Panc1 (cell line): ENCODE measurements around the gene ZDHHC8. TPM values are rescaled to one million over a fixed set of nuclear protein-coding genes. Genes with fewer than 3 reads are reported as not detected.

Experiments used
- ATAC-seq: fragments of 200-7000 bp; cut with Tn5 transposase; 2 replicates; pipeline ENCODE4 v1.9.1; 2020; ENCODE audit warnings: mild to moderate bottlenecking, moderate library complexity
- BruUV-seq: library from RNA; stranded (reverse); fragments of 400-500 nt; replicated peaks from 2 replicates; lab custom pipeline; 2021; lab: Mats Ljungman, UMichigan
- CTCF ChIA-PET: fragments of 300-600 bp; sonication (Branson Sonifier 250); formaldehyde crosslinking; loops from one replicate; lab custom pipeline; 2022; ENCODE audit warnings: antibody characterized with exemption; lab: Charles Lee
- POLR2A ChIA-PET: fragments of 300-600 bp; sonication (Branson Sonifier 250); formaldehyde crosslinking; loops from one replicate; lab custom pipeline; 2022; ENCODE audit warnings: antibody characterized with exemption; lab: Charles Lee
- DNase-seq: peaks from one replicate; pipeline ENCODE4 v3.0.0-alpha.2; 2010; ENCODE audit warnings: low read depth, low spot score
- H3K27ac ChIP-seq: 2 replicates; pipeline ENCODE4 v1.5.1; 2011; ENCODE audit warnings: mild to moderate bottlenecking, low read length, inconsistent platforms
- H3K27me3 ChIP-seq: fragments of 200-500 bp; sonication (Bioruptor generic); 2 replicates; pipeline ENCODE4 v1.6.0; 2014; ENCODE audit warnings: low read length, inconsistent platforms; ENCODE audit not compliant: control insufficient read depth, insufficient read depth
- H3K36me3 ChIP-seq: fragments of 200-500 bp; sonication (Bioruptor generic); 2 replicates; pipeline ENCODE4 v1.5.1; 2014; ENCODE audit warnings: inconsistent platforms, mild to moderate bottlenecking, low read length, moderate library complexity; ENCODE audit not compliant: control insufficient read depth, insufficient read depth
- H3K4me1 ChIP-seq: 2 replicates; pipeline ENCODE4 v1.5.1; 2011; ENCODE audit warnings: inconsistent platforms, mild to moderate bottlenecking, low read length, moderate library complexity; ENCODE audit not compliant: control insufficient read depth, insufficient read depth
- H3K4me3 ChIP-seq, 2 experiments: 2 replicates each; pipeline ENCODE4 v1.5.1; 2011 to 2012; ENCODE audit warnings: low read depth in 2 of 2, low read length in 2 of 2, mild to moderate bottlenecking in 2 of 2, inconsistent platforms in 1 of 2, moderate library complexity in 1 of 2
- H3K9me3 ChIP-seq: fragments of 200-500 bp; sonication (Bioruptor generic); 2 replicates; pipeline ENCODE4 v1.5.1; 2014; ENCODE audit warnings: low read depth, mild to moderate bottlenecking, inconsistent platforms, low read length, moderate library complexity; ENCODE audit not compliant: control insufficient read depth, insufficient read depth
- POLR2AphosphoS5 ChIP-seq: IDR thresholded peaks from 2 replicates; pipeline ENCODE4 v1.6.1; 2012; ENCODE audit warnings: mild to moderate bottlenecking, low read depth, low read length, moderate library complexity
- SIN3A ChIP-seq: IDR thresholded peaks from 2 replicates; pipeline ENCODE4 v1.6.1; 2012; ENCODE audit warnings: low read depth, mild to moderate bottlenecking, low read length, moderate library complexity, borderline replicate concordance; ENCODE audit not compliant: insufficient read depth
- TCF7L2 ChIP-seq: IDR thresholded peaks from 2 replicates; pipeline ENCODE4 v1.6.1; 2011; ENCODE audit warnings: mild to moderate bottlenecking, low read depth, low read length, inconsistent platforms
- in situ Hi-C: cut with HindIII; loops from 2 replicates; pipeline ENCODE4 v1.10.0; 2016; ENCODE audit warnings: low sequenced_read_pairs, low pct_unique_long_range_greater_than_20kb
- intact Hi-C: fragments of 100-400 bp; cut with micrococcal nuclease; formaldehyde crosslinking; loops from one replicate; pipeline ENCODE4 v1.10.0; 2022; ENCODE audit not compliant: unreplicated experiment
- total RNA-seq: library from RNA; stranded (reverse); gene quantifications from one replicate; pipeline ENCODE4 v1.2.1, GENCODE V29; 2021; ENCODE audit not compliant: unreplicated experiment
- TF ChIP-seq, protein P1 (sequence below): fragments of 450-650 bp; IDR thresholded peaks from 2 replicates; pipeline ENCODE4 v1.5.1; 2017; ENCODE audit warnings: mild to moderate bottlenecking
- TF ChIP-seq, protein P2 (sequence below), 2 experiments: IDR thresholded peaks; 2 replicates each; pipeline ENCODE4 v1.6.1; 2011 to 2012; ENCODE audit warnings: low read depth in 2 of 2, control low read depth in 1 of 2, low read length in 1 of 2, mild to moderate bottlenecking in 1 of 2, moderate library complexity in 1 of 2; ENCODE audit not compliant: insufficient read depth in 1 of 2

The ZDHHC8 gene
- total RNA-seq, 1 experiment from 2014 or later = 79.0 TPM

DNA sequence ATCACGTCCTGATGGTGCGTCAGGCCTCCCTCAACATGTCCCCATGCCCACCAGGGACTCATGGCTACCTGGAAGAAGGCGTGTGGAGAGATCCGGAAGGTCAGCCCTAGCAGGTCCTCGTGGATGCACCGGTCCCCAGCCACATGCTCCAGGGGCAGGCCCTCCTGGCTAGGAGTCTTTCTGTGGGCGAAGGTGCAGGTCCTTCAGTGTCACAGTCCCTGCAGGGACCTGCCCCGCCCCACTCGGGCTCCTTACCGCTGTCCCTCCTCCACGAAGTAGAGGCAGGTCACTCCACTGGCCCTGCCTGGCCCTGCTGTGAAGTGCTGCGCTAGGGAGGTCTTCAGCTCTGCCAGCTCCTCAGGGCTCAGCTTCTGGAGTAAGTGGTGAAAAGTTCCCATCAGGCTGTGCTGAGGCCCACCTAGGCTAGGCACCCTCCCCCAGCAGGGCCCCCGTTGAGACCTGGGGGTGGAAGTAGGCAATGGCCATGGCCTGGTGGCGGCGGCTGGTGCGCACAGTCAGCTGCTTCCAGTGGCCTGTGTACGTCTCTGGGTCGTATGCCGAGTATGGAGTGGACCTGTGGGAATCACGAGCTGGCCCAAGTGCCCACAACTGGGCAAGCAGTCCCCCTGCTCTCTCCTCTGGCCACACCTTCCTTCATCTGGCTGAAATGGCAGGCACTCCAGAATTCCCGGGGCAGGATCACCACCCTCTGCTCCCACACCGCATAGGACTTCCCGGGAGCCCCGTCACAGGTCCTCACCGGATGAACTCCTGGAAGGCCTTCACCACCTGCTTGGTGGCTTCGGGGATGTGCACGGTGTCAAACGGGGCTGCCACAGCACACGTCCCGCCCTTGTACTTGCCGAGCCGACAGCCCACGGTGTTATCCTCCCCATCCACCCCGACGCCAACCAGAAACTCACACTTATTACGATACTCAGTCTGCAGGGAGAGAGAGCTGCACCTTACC, 16.8 kb upstream of the ZDHHC8 start:
- TF ChIP-seq, protein P1, sequence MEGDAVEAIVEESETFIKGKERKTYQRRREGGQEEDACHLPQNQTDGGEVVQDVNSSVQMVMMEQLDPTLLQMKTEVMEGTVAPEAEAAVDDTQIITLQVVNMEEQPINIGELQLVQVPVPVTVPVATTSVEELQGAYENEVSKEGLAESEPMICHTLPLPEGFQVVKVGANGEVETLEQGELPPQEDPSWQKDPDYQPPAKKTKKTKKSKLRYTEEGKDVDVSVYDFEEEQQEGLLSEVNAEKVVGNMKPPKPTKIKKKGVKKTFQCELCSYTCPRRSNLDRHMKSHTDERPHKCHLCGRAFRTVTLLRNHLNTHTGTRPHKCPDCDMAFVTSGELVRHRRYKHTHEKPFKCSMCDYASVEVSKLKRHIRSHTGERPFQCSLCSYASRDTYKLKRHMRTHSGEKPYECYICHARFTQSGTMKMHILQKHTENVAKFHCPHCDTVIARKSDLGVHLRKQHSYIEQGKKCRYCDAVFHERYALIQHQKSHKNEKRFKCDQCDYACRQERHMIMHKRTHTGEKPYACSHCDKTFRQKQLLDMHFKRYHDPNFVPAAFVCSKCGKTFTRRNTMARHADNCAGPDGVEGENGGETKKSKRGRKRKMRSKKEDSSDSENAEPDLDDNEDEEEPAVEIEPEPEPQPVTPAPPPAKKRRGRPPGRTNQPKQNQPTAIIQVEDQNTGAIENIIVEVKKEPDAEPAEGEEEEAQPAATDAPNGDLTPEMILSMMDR = no peak
- TF ChIP-seq, protein P2, sequence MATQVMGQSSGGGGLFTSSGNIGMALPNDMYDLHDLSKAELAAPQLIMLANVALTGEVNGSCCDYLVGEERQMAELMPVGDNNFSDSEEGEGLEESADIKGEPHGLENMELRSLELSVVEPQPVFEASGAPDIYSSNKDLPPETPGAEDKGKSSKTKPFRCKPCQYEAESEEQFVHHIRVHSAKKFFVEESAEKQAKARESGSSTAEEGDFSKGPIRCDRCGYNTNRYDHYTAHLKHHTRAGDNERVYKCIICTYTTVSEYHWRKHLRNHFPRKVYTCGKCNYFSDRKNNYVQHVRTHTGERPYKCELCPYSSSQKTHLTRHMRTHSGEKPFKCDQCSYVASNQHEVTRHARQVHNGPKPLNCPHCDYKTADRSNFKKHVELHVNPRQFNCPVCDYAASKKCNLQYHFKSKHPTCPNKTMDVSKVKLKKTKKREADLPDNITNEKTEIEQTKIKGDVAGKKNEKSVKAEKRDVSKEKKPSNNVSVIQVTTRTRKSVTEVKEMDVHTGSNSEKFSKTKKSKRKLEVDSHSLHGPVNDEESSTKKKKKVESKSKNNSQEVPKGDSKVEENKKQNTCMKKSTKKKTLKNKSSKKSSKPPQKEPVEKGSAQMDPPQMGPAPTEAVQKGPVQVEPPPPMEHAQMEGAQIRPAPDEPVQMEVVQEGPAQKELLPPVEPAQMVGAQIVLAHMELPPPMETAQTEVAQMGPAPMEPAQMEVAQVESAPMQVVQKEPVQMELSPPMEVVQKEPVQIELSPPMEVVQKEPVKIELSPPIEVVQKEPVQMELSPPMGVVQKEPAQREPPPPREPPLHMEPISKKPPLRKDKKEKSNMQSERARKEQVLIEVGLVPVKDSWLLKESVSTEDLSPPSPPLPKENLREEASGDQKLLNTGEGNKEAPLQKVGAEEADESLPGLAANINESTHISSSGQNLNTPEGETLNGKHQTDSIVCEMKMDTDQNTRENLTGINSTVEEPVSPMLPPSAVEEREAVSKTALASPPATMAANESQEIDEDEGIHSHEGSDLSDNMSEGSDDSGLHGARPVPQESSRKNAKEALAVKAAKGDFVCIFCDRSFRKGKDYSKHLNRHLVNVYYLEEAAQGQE (IDR thresholded peaks at IDR 0.05; ENCODE audit: insufficient read depth in 1 of 2, low read depth in 2 of 2, low read length in 1 of 2) = no peak
- TF ChIP-seq TCF7L2 = no peak
- no peak for TF ChIP-seq SIN3A
- TF ChIP-seq POLR2AphosphoS5 = no peak
- Histone ChIP-seq H3K4me1 (peaks cover 19% of the 10 kb centered on the region), H3K4me3 (no peak overlapping the region), H3K36me3 (peaks cover 15% of the 10 kb centered on the region), H3K9me3 (no peaks in the 10 kb centered on the region), H3K27ac (no peak overlapping the region), H3K27me3 (no peaks in the 10 kb centered on the region)
- intact Hi-C loops = no loop called here
- CTCF ChIA-PET = no interaction called here
- no peak for ATAC-seq
- POLR2A ChIA-PET = no interaction called here
- no TSS peak for BruUV-seq
- DNase-seq = no peak
- in situ Hi-C loops = no loop called here

DNA sequence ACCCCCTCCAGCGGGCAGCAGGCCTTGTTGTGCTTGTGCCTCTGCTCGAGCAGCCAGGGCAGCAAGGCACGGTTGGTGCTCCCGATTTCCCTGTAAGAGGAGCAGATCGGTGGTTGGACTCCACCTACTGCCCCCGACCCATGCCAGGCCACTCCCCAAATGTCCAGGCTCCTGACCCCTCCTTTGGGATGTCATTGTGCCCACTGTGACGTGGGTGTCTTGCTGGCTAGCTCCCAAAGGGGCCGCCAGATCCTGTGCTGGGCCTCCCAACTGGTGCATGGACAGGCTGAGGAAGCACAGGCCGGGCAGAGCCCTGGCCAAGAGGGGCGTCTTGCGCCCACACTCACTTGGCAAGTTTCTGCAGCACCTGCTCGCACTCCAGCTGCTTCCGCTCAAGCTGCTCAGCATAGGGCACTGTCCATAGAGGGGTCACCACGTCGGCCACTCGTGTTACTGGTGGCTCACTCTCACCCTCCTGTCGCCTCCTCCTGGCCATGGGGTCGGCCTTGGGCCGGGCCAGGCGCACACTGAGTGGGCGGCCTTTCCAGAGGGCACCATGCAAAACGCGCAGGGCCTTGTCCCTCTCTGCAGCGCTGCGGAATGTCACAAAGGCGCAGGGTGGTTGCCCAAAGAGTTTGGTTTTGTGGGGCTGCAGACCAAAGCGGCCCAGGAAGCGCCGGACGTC, 15.8 kb upstream of the ZDHHC8 start, which contains the start of gene RANBP1:
TSS of gene RANBP1 (plus strand) at position 414 of the 685 bp plus-strand sequence. CDS start at position 495, 81 bp downstream.
- TF ChIP-seq POLR2AphosphoS5 = no peak
- no peak for TF ChIP-seq TCF7L2
- TF ChIP-seq, protein P1 = no peak
- TF ChIP-seq SIN3A = no peak
- TF ChIP-seq, protein P2 (IDR thresholded peaks at IDR 0.05; ENCODE audit: insufficient read depth in 1 of 2, low read depth in 2 of 2, low read length in 1 of 2) = no peak
- H3K4me3 ChIP-seq = peak within 1 kb of the TSS; percentile 74 to 86
- H3K9me3 ChIP-seq = no peaks in the 10 kb centered on the region
- intact Hi-C loops = no loop called here
- in situ Hi-C loops = no loop called here
- H3K27me3 ChIP-seq = no peaks in the 10 kb centered on the region
- POLR2A ChIA-PET = no interaction called here
- H3K27ac ChIP-seq = peak within 1 kb of the TSS; percentile 86
- no TSS peak for BruUV-seq
- CTCF ChIA-PET = no interaction called here
- no peak for ATAC-seq
- DNase-seq = no peak
- H3K36me3 ChIP-seq = peaks cover 17% of the 10 kb centered on the region
- H3K4me1 ChIP-seq = peaks cover 19% of the 10 kb centered on the region
